SK-N-MC (cell line): Measurements from ENCODE around the gene STAT5B.

Experiments used
- DNase-seq: peaks from one replicate; pipeline ENCODE4 v3.0.0-alpha.2; 2011; ENCODE audit warnings: low read depth, low spot score
- H3K27ac ChIP-seq: fragments of 200-600 bp; sonication (generic); 2 replicates; pipeline ENCODE4 v1.5.1; 2016; ENCODE audit warnings: mixed run types
- H3K36me3 ChIP-seq: fragments of 200-600 bp; sonication (generic); 2 replicates; pipeline ENCODE4 v1.6.1; 2017; ENCODE audit warnings: antibody characterized with exemption, low read length, mixed read lengths; ENCODE audit not compliant: insufficient read depth
- H3K4me3 ChIP-seq: fragments of 200-600 bp; sonication (generic); 2 replicates; pipeline ENCODE4 v1.5.1; 2016
- H3K9ac ChIP-seq: fragments of 200-600 bp; sonication (generic); 2 replicates; pipeline ENCODE4 v1.8.0; 2017; ENCODE audit warnings: mixed run types, mixed read lengths; ENCODE audit not compliant: insufficient read length
- H3K9me3 ChIP-seq: fragments of 200-600 bp; sonication (generic); 2 replicates; pipeline ENCODE4 v1.6.1; 2017; ENCODE audit warnings: low read depth, mild to moderate bottlenecking, antibody characterized with exemption, low read length, moderate library complexity, mixed read lengths
- EZH2 ChIP-seq: fragments of 200-600 bp; sonication (generic); IDR thresholded peaks from one replicate; pipeline ENCODE4 v1.6.1; 2017; ENCODE audit warnings: antibody characterized with exemption
- FOXP2 ChIP-seq: optimal IDR thresholded peaks from 2 replicates; pipeline ENCODE3; 2011; ENCODE audit warnings: mild to moderate bottlenecking, moderate library complexity; ENCODE audit not compliant: insufficient read depth; ENCODE audit errors: extremely low read length, control extremely low read depth
- POLR2AphosphoS5 ChIP-seq: IDR thresholded peaks from 2 replicates; pipeline ENCODE4 v1.6.1; 2012; ENCODE audit warnings: mild to moderate bottlenecking, low read depth, low read length, borderline replicate concordance

STAT5B gene

GRCh38 chr17:42289611-42290181 is 13.5 kb upstream of the STAT5B start:
- no peak overlapping the region for H3K9ac ChIP-seq
- DNase-seq = no peak
- TF ChIP-seq POLR2AphosphoS5 (no peak), FOXP2 (no peak)
- no peaks in the 10 kb centered on the region for H3K36me3 ChIP-seq
- no peak overlapping the region for H3K4me3 ChIP-seq
- no peaks in the 10 kb centered on the region for H3K9me3 ChIP-seq
- H3K27ac ChIP-seq = no peak overlapping the region

DNA sequence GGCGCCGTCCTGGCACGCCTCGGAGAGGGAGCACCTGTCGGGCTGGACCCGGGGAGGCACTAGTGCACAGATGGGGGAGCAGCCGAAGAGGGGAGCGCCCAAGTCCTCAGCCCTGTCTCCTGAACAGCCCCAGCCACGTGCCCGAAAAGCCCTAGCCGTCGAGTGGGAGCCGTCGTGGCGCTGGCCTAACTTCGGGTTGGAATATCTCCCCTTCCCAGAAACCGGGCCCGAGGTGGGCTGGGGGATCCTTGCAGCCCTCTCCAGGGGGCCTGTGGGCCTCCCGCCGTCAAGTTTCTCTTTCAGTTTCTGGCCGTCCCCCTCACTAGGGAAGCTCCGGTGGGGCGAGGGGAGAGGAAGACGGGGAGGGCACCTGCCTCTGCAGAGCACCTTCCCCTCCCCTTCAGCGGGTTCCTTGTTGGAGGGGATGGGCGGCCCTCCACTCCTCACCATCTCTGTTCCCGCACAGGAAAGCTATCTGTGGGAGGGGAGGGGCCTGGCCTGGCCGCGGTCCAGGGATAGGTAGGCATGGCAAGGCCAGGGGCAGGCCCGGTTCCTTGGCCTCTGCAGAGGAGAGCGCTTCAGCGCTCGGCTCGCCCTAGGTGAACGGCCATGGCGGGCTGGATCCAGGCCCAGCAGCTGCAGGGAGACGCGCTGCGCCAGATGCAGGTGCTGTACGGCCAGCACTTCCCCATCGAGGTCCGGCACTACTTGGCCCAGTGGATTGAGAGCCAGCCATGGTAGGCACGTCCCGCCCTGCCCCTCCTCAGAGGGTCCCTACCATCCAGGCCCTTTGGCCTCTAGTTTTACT is 12.8 kb upstream of the STAT5B start:
- Histone ChIP-seq H3K27ac (no peak overlapping the region), H3K36me3 (no peaks in the 10 kb centered on the region), H3K4me3 (no peak overlapping the region), H3K9ac (no peak overlapping the region), H3K9me3 (no peaks in the 10 kb centered on the region)
- TF ChIP-seq FOXP2 (no peak), POLR2AphosphoS5 (no peak), EZH2 (no peak)
- no peak for DNase-seq

GRCh38 chr17:42287977-42288802 is 12.0 kb upstream of the STAT5B start, which contains the start of gene STAT5A:
Gene STAT5A (plus strand): TSS chr17:42288498. CDS start chr17:42289412, 914 bp downstream.
- Histone ChIP-seq H3K9ac (no peak within 1 kb of the TSS), H3K9me3 (no peaks in the 10 kb centered on the region), H3K36me3 (no peaks in the 10 kb centered on the region), H3K4me3 (no peak within 1 kb of the TSS), H3K27ac (no peak within 1 kb of the TSS)
- DNase-seq = no peak
- TF ChIP-seq EZH2 = no peak
- TF ChIP-seq FOXP2 = no peak
- TF ChIP-seq POLR2AphosphoS5 = no peak

DNA sequence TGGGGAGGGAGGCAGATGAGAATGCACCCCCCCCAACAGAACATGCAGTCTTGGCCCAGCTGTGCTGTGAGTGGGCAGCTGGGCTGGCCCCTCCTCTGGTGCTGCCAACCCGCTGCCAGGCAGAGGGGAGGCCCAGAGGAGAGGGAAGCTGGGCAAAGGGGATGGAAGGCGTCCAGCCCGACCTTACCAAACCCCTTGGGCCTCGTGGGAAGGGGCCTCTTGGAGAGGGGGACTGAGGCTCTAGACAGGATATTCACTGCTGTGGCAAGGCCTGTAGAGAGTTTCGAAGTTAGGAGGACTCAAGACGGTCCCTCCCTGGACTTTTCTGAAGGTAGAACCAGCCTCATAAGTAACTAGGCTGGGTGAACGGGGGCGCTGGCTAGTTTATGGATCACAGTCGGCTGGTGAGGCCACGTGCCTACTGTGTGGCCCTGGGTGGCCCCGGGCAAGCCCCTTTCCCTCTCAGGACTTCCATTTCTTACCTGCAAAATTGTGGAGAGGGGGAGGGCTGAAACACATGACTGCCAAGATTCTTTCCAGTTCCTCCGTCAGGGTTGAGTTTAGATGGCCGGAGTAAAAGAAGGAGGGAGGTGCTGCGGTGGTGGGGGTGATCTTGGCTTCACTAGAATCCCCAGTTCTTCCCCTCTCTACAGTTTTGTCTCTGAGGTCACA is 11.2 kb upstream of the STAT5B start:
- no peak overlapping the region for H3K27ac ChIP-seq
- DNase-seq = no peak
- no peak overlapping the region for H3K4me3 ChIP-seq

GRCh38 chr17:42286411-42287221 is 10.4 kb upstream of the STAT5B start:
- Histone ChIP-seq H3K36me3 (no peaks in the 10 kb centered on the region), H3K9me3 (no peaks in the 10 kb centered on the region), H3K9ac (no peak overlapping the region), H3K4me3 (no peak overlapping the region), H3K27ac (no peak overlapping the region)
- DNase-seq = no peak
- TF ChIP-seq FOXP2 = no peak
- no peak for TF ChIP-seq POLR2AphosphoS5
- TF ChIP-seq EZH2 = no peak

More for the DNA sequence above, 11.2 kb upstream of the STAT5B start:
- H3K36me3 ChIP-seq = no peaks in the 10 kb centered on the region
- H3K9ac ChIP-seq = no peak overlapping the region
- no peaks in the 10 kb centered on the region for H3K9me3 ChIP-seq
- TF ChIP-seq EZH2 (no peak), POLR2AphosphoS5 (no peak), FOXP2 (no peak)

DNA sequence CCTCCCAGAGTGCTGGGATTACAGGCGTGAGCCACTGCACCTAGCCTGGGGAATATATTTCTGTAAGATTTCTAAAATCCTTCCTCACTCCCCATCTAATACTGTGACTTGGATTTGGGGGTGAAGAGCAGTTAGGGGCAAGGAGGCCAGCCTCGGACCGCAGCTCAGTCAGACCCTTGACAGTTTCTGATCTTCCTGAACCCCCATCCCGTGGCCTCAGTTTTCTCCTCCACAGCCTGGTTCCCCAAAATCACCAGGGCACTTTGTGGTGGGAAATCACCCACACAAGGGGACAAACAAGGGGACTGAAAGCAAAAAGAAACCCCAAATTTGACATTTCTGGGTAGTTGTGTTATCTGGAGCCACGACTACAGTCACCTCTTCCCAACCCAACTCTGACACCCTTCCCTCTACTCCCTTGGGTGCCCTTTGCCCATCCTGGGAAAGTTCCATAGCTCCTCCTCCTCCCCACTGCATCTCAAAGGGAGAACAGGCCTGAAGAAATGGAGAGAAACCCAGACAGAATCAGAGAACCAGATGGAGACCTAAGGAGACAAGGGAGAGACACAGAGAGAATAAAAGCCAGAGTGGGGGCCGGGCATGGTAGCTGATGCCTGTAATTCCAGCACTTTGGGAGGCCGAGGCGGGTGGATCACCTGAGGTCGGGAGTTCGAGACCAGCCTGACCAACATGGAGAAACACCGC is 9.3 kb upstream of the STAT5B start:
- H3K27ac ChIP-seq = no peak overlapping the region
- no peak overlapping the region for H3K9ac ChIP-seq
- no peaks in the 10 kb centered on the region for H3K9me3 ChIP-seq
- no peak overlapping the region for H3K4me3 ChIP-seq
- H3K36me3 ChIP-seq = no peaks in the 10 kb centered on the region
- no peak for DNase-seq
- TF ChIP-seq POLR2AphosphoS5 (no peak), EZH2 (no peak), FOXP2 (no peak)

GRCh38 chr17:42284566-42284965 is 8.4 kb upstream of the STAT5B start:
- H3K9ac ChIP-seq = no peak overlapping the region
- no peaks in the 10 kb centered on the region for H3K36me3 ChIP-seq
- no peak overlapping the region for H3K27ac ChIP-seq
- H3K9me3 ChIP-seq = no peaks in the 10 kb centered on the region
- TF ChIP-seq FOXP2 (no peak), EZH2 (no peak)
- H3K4me3 ChIP-seq = no peak overlapping the region
- DNase-seq = no peak
